GM12878 (cell line): Measurements from ENCODE around the gene U2AF2. TPM values are rescaled to one million over a fixed set of nuclear protein-coding genes. Genes with fewer than 3 reads are reported as not detected.
A peak's percentile ranks its signal among the peaks of the same experiment; 100 is the strongest.

Experiments used
- BRCA1 ChIP-seq: IDR thresholded peaks from 2 replicates; pipeline ENCODE4 v1.6.1; 2011; ENCODE audit warnings: low read depth, low read length, improper control_type of control experiment
- ESRRA ChIP-seq: IDR thresholded peaks from 2 replicates; pipeline ENCODE4 v1.6.1; 2012; ENCODE audit warnings: mild to moderate bottlenecking, low read length, improper control_type of control experiment
- FOXM1 ChIP-seq: IDR thresholded peaks from 2 replicates; pipeline ENCODE4 v1.6.1; 2012; ENCODE audit warnings: low read depth, mild to moderate bottlenecking, inconsistent platforms, low read length, moderate library complexity
- GABPA ChIP-seq: IDR thresholded peaks from 2 replicates; pipeline ENCODE4 v1.6.1; 2014; ENCODE audit warnings: antibody characterized with exemption, low read depth, mild to moderate bottlenecking, inconsistent platforms
- KLF5 ChIP-seq: fragments of 450-650 bp; IDR thresholded peaks from 2 replicates; pipeline ENCODE4 v1.6.1; 2014; ENCODE audit warnings: mild to moderate bottlenecking; ENCODE audit not compliant: partially characterized antibody
- LARP7 ChIP-seq: fragments of 450-650 bp; IDR thresholded peaks from 2 replicates; pipeline ENCODE4 v1.6.1; 2017; ENCODE audit warnings: mild to moderate bottlenecking
- MEF2A ChIP-seq: IDR thresholded peaks from 2 replicates; pipeline ENCODE4 v1.6.1; 2011; ENCODE audit warnings: low read depth, mild to moderate bottlenecking, low read length, moderate library complexity; ENCODE audit not compliant: insufficient read depth
- MTA2 ChIP-seq: fragments of 450-650 bp; IDR thresholded peaks from 2 replicates; pipeline ENCODE4 v1.6.1; 2016; ENCODE audit warnings: low read depth, mild to moderate bottlenecking, moderate library complexity
- NFYB ChIP-seq: IDR thresholded peaks from 2 replicates; pipeline ENCODE4 v1.6.1; 2011; ENCODE audit warnings: low read depth, mild to moderate bottlenecking, low read length, improper control_type of control experiment, moderate library complexity; ENCODE audit not compliant: insufficient read depth
- PML ChIP-seq: IDR thresholded peaks from 2 replicates; pipeline ENCODE4 v1.6.1; 2012; ENCODE audit warnings: low read length, inconsistent platforms
- POLR2AphosphoS5 ChIP-seq: IDR thresholded peaks from 2 replicates; pipeline ENCODE4 v1.6.1; 2011; ENCODE audit warnings: mild to moderate bottlenecking, low read length, inconsistent platforms
- POU2F2 ChIP-seq: IDR thresholded peaks from 3 replicates; pipeline ENCODE4 v1.6.1; 2011; ENCODE audit warnings: low read depth, mild to moderate bottlenecking, low read length, borderline replicate concordance
- RELA ChIP-seq: fragments of 450-650 bp; IDR thresholded peaks from 2 replicates; pipeline ENCODE4 v1.8.0; 2014; ENCODE audit warnings: borderline replicate concordance; ENCODE audit not compliant: partially characterized antibody
- SIN3A ChIP-seq: IDR thresholded peaks from 2 replicates; pipeline ENCODE4 v1.6.1; 2012; ENCODE audit warnings: low read depth, low read length, improper control_type of control experiment
- STAT3 ChIP-seq: IDR thresholded peaks from 2 replicates; pipeline ENCODE4 v1.6.1; 2011; ENCODE audit warnings: low read depth, low read length, improper control_type of control experiment
- YBX1 ChIP-seq: fragments of 450-650 bp; IDR thresholded peaks from 2 replicates; pipeline ENCODE4 v1.6.1; 2016; ENCODE audit warnings: antibody characterized with exemption
- ZNF217 ChIP-seq: fragments of 450-650 bp; IDR thresholded peaks from 2 replicates; pipeline ENCODE4 v1.6.1; 2017; ENCODE audit warnings: antibody characterized with exemption, mild to moderate bottlenecking
- polyA plus RNA-seq, 11 experiments: library from polyadenylated mRNA; depleted of rRNA in 4 of 11; unstranded in 6 of 11; stranded (reverse) in 5 of 11; fragments of >200 nt; fragmentation: Nextera tagmentation in 4 of 11; fragmentation: Illumina TruSeq in 1 of 11; extraction: Ambion mirVana in 4 of 11; extraction: Trizol in 1 of 11; gene quantifications; 1 replicate in 1 of 11; 2 replicates in 10 of 11; pipeline versions ENCODE4 v1.2.1 to v1.2.3, GENCODE V29; 2011 to 2016; ENCODE audit warnings: inconsistent platforms in 2 of 11, missing spikeins in 2 of 11, low read depth in 1 of 11
- total RNA-seq, 4 experiments: library from RNA; depleted of rRNA in 3 of 4; stranded (reverse); fragments of >200 nt in 3 of 4; fragmentation: Illumina TruSeq in 1 of 4; extraction: Trizol in 1 of 4; gene quantifications; 2 replicates each; pipeline versions ENCODE4 v1.2.1 to v1.2.3, GENCODE V29; 2013 to 2021
- TF ChIP-seq, protein P1 (sequence below): fragments of 450-650 bp; IDR thresholded peaks from 2 replicates; pipeline ENCODE4 v1.6.1; 2017; ENCODE audit warnings: mild to moderate bottlenecking
- TF ChIP-seq, protein P2 (sequence below): IDR thresholded peaks from 2 replicates; pipeline ENCODE4 v1.6.1; 2011; ENCODE audit warnings: borderline replicate concordance, low read depth, mild to moderate bottlenecking, moderate library complexity, mixed read lengths, low read length; ENCODE audit not compliant: insufficient read depth; ENCODE audit errors: extremely low read length
- TF ChIP-seq, protein P3 (sequence below): fragments of 450-650 bp; IDR thresholded peaks from 2 replicates; pipeline ENCODE4 v1.6.1; 2017; ENCODE audit warnings: mild to moderate bottlenecking, moderate library complexity

The U2AF2 gene
- total and polyA plus RNA-seq, 10 of the 15 experiments (the other 5 are each of a cell fraction or from before 2014, with no cell fraction given) = 3.0 to 338 (median 130) TPM

DNA sequence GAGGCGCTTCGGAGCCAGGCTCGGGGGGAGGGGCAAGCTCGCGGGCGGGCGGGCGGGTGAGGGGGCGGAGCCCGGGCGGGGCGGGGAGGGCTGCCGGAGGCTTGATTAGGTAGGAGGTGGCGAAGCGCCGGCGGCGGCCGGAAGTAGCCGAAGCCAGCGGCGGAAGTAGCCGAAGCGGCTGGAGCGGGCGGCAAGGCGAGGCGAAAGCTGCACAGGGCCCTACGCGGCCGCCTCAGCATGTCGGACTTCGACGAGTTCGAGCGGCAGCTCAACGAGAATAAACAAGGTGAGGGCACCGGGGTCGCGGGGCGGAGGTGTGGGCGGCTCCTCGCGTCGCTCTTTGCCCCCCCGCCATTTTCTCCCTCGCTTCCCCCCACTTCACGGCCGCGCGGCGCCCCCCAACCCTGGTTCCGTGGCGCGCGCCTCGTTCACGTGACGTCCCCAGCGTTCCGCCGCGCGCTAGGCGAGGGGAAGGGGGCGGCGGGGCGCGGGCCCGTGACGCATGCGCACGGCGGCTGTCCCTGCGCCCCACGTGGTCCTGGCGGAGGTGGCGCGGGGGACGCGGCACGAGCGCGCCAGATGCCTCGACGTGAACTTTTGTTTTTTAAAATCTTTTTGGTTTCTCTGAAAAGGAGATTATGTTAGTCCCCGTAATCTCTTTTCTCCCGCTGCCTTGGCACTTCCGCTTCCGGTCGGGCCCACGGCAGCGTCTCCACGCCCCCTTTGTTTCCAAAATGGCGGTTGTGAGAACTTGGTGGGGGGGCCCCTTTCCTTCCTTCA lies at the start of gene U2AF2 (continued):
- TF ChIP-seq KLF5 = peak; percentile 89
- peak; percentile 65; the same call in 1 of the 2 replicates for TF ChIP-seq ZNF217
- TF ChIP-seq LARP7 = peak; percentile 95
- TF ChIP-seq SIN3A = peak; percentile 81
- TF ChIP-seq, protein P1, sequence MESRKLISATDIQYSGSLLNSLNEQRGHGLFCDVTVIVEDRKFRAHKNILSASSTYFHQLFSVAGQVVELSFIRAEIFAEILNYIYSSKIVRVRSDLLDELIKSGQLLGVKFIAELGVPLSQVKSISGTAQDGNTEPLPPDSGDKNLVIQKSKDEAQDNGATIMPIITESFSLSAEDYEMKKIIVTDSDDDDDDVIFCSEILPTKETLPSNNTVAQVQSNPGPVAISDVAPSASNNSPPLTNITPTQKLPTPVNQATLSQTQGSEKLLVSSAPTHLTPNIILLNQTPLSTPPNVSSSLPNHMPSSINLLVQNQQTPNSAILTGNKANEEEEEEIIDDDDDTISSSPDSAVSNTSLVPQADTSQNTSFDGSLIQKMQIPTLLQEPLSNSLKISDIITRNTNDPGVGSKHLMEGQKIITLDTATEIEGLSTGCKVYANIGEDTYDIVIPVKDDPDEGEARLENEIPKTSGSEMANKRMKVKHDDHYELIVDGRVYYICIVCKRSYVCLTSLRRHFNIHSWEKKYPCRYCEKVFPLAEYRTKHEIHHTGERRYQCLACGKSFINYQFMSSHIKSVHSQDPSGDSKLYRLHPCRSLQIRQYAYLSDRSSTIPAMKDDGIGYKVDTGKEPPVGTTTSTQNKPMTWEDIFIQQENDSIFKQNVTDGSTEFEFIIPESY = no peak
- peak; percentile 31 for TF ChIP-seq RELA
- TF ChIP-seq, protein P2, sequence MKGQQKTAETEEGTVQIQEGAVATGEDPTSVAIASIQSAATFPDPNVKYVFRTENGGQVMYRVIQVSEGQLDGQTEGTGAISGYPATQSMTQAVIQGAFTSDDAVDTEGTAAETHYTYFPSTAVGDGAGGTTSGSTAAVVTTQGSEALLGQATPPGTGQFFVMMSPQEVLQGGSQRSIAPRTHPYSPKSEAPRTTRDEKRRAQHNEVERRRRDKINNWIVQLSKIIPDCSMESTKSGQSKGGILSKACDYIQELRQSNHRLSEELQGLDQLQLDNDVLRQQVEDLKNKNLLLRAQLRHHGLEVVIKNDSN = peak; percentile 89
- TF ChIP-seq, protein P3, sequence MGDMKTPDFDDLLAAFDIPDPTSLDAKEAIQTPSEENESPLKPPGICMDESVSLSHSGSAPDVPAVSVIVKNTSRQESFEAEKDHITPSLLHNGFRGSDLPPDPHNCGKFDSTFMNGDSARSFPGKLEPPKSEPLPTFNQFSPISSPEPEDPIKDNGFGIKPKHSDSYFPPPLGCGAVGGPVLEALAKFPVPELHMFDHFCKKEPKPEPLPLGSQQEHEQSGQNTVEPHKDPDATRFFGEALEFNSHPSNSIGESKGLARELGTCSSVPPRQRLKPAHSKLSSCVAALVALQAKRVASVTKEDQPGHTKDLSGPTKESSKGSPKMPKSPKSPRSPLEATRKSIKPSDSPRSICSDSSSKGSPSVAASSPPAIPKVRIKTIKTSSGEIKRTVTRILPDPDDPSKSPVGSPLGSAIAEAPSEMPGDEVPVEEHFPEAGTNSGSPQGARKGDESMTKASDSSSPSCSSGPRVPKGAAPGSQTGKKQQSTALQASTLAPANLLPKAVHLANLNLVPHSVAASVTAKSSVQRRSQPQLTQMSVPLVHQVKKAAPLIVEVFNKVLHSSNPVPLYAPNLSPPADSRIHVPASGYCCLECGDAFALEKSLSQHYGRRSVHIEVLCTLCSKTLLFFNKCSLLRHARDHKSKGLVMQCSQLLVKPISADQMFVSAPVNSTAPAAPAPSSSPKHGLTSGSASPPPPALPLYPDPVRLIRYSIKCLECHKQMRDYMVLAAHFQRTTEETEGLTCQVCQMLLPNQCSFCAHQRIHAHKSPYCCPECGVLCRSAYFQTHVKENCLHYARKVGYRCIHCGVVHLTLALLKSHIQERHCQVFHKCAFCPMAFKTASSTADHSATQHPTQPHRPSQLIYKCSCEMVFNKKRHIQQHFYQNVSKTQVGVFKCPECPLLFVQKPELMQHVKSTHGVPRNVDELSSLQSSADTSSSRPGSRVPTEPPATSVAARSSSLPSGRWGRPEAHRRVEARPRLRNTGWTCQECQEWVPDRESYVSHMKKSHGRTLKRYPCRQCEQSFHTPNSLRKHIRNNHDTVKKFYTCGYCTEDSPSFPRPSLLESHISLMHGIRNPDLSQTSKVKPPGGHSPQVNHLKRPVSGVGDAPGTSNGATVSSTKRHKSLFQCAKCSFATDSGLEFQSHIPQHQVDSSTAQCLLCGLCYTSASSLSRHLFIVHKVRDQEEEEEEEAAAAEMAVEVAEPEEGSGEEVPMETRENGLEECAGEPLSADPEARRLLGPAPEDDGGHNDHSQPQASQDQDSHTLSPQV = no peak
- no peak for TF ChIP-seq NFYB
- TF ChIP-seq POU2F2 = 0 out of 3 replicates have a peak, but pooled peaks have one; percentile 7
- no peak for TF ChIP-seq MTA2
- TF ChIP-seq MEF2A = no peak
- TF ChIP-seq ESRRA = no peak
- TF ChIP-seq YBX1 = no peak
- TF ChIP-seq GABPA = peak; percentile 88
- TF ChIP-seq STAT3 = no peak
- peak; percentile 83 for TF ChIP-seq POLR2AphosphoS5
- peak; percentile 47; the same call in 1 of the 2 replicates for TF ChIP-seq PML
- TF ChIP-seq FOXM1 = no peak
- no peak for TF ChIP-seq BRCA1
